A549 (cell line): ENCODE measurements around the gene CSMD2.

Experiments
- CEBPB ChIP-seq, 2 experiments: fragments of >200 bp in 1 of 2; sonication (Bioruptor Twin) in 1 of 2; formaldehyde crosslinking in 1 of 2; IDR thresholded peaks; 2 replicates each; pipeline ENCODE4 v1.6.1; 2012 to 2016
- CTCF ChIP-seq: fragments of >200 bp; sonication (Bioruptor Twin); formaldehyde crosslinking; IDR thresholded peaks from 3 replicates; pipeline ENCODE4 v1.5.1; 2016
- NFE2L2 ChIP-seq: fragments of 150-350 bp; conservative IDR thresholded peaks from 2 replicates; pipeline ENCODE4 v1.6.1; 2014; ENCODE audit warnings: low read length
- PHF8 ChIP-seq: fragments of 200-600 bp; sonication (generic); IDR thresholded peaks from 2 replicates; pipeline ENCODE4 v1.6.1; 2016; ENCODE audit warnings: low read depth, mild to moderate bottlenecking, antibody characterized with exemption, moderate library complexity, borderline replicate concordance
- POLR2A ChIP-seq: IDR thresholded peaks from 2 replicates; pipeline ENCODE4 v1.6.1; 2012; ENCODE audit warnings: mild to moderate bottlenecking, low read length
- SMC3 ChIP-seq: fragments of >200 bp; sonication (Bioruptor Twin); formaldehyde crosslinking; IDR thresholded peaks from 3 replicates; pipeline ENCODE4 v1.6.1; 2018; ENCODE audit warnings: inconsistent platforms
- USF2 ChIP-seq: fragments of 450-650 bp; IDR thresholded peaks from 2 replicates; pipeline ENCODE4 v1.6.1; 2014; ENCODE audit warnings: antibody characterized with exemption
- ZFP36 ChIP-seq: fragments of 450-650 bp; IDR thresholded peaks from 2 replicates; pipeline ENCODE4 v1.6.1; 2014; ENCODE audit warnings: borderline replicate concordance; ENCODE audit not compliant: partially characterized antibody

GRCh38 chr1:33601751-33602150 lies 563.3 kb downstream of the CSMD2 start:
- TF ChIP-seq CEBPB (IDR thresholded peaks at IDR 0.05) (no peak), CTCF (no peak), PHF8 (no peak), POLR2A (no peak), SMC3 (no peak), USF2 (no peak), NFE2L2 (no peak), ZFP36 (no peak)
